PC-3 (cell line): Measurements from ENCODE around the gene BAMBI. TPM values are rescaled to one million over a fixed set of nuclear protein-coding genes. Genes with fewer than 3 reads are reported as not detected.

Experiments
- ATAC-seq: fragments of 200-7000 bp; cut with Tn5 transposase; 2 replicates; pipeline ENCODE4 v1.9.1; 2020; ENCODE audit warnings: mild to moderate bottlenecking, moderate library complexity
- BruUV-seq: library from RNA; stranded (reverse); fragments of 400-500 nt; replicated peaks from 2 replicates; lab custom pipeline; 2021; lab: Mats Ljungman, UMichigan
- CTCF ChIA-PET: fragments of 300-600 bp; sonication (Branson Sonifier 250); formaldehyde crosslinking; loops from one replicate; lab custom pipeline; 2022; ENCODE audit warnings: antibody characterized with exemption; lab: Charles Lee
- POLR2A ChIA-PET: fragments of 300-600 bp; sonication (Branson Sonifier 250); formaldehyde crosslinking; loops from one replicate; lab custom pipeline; 2022; ENCODE audit warnings: antibody characterized with exemption; ENCODE audit not compliant: unreplicated experiment; lab: Charles Lee
- DNase-seq: peaks from one replicate; pipeline ENCODE4 v3.0.0-alpha.2; 2015
- H2AFZ ChIP-seq: fragments of 300-600 bp; sonication (generic); 2 replicates; pipeline ENCODE4 v1.6.0; 2016; ENCODE audit warnings: antibody characterized with exemption, low read length
- H3F3A ChIP-seq: fragments of 300-600 bp; sonication (generic); one replicate; pipeline ENCODE4 v1.6.0; 2017; ENCODE audit warnings: antibody characterized with exemption, low read length, control low read depth, mild to moderate bottlenecking; ENCODE audit not compliant: unreplicated experiment
- H3K27ac ChIP-seq: fragments of 300-600 bp; sonication (generic); 2 replicates; pipeline ENCODE4 v1.5.1; 2016; ENCODE audit warnings: mild to moderate bottlenecking, low read length
- H3K27me3 ChIP-seq: fragments of 300-600 bp; sonication (generic); 2 replicates; pipeline ENCODE4 v1.6.1; 2016; ENCODE audit warnings: low read length, mixed read lengths
- H3K36me3 ChIP-seq: fragments of 300-600 bp; sonication (generic); 2 replicates; pipeline ENCODE4 v1.6.1; 2016; ENCODE audit warnings: low read depth, mixed run types, low read length, mixed read lengths
- H3K4me1 ChIP-seq: fragments of 300-600 bp; sonication (generic); 2 replicates; pipeline ENCODE4 v1.5.1; 2016; ENCODE audit warnings: low read length; ENCODE audit not compliant: insufficient read depth
- H3K4me2 ChIP-seq: fragments of 300-600 bp; sonication (generic); 2 replicates; pipeline ENCODE4 v1.6.0; 2016; ENCODE audit warnings: low read length
- H3K4me3 ChIP-seq: fragments of 300-600 bp; sonication (generic); 2 replicates; pipeline ENCODE4 v1.5.1; 2016; ENCODE audit warnings: mild to moderate bottlenecking, low read length, mixed read lengths
- H3K79me2 ChIP-seq: fragments of 300-600 bp; sonication (generic); 2 replicates; pipeline ENCODE4 v1.6.1; 2017; ENCODE audit warnings: low read length, mixed read lengths
- H3K9ac ChIP-seq: fragments of 300-600 bp; sonication (generic); 2 replicates; pipeline ENCODE4 v1.6.0; 2016; ENCODE audit warnings: mild to moderate bottlenecking, low read length
- H3K9me2 ChIP-seq: fragments of 300-600 bp; sonication (generic); replicated peaks from 2 replicates; pipeline ENCODE4 v1.6.1; 2016; ENCODE audit warnings: mixed run types, low read length, mixed read lengths
- H3K9me3 ChIP-seq: fragments of 300-600 bp; sonication (generic); 2 replicates; pipeline ENCODE4 v1.6.1; 2016; ENCODE audit warnings: low read length, mixed read lengths
- H4K20me1 ChIP-seq: fragments of 300-600 bp; sonication (generic); 2 replicates; pipeline ENCODE4 v1.6.1; 2016; ENCODE audit warnings: low read length, mixed read lengths
- CTCF ChIP-seq: fragments of 300-600 bp; sonication (generic); conservative IDR thresholded peaks from 2 replicates; pipeline ENCODE4 v1.5.1; 2017; ENCODE audit warnings: antibody characterized with exemption, low read depth, mild to moderate bottlenecking, low read length
- EZH2 ChIP-seq: fragments of 300-600 bp; sonication (generic); IDR thresholded peaks from one replicate; pipeline ENCODE4 v1.6.1; 2017; ENCODE audit warnings: antibody characterized with exemption, mild to moderate bottlenecking, low read length; ENCODE audit not compliant: unreplicated experiment
- EZH2phosphoT487 ChIP-seq: fragments of 300-600 bp; sonication (generic); IDR thresholded peaks from 2 replicates; pipeline ENCODE4 v1.6.1; 2018; ENCODE audit warnings: mild to moderate bottlenecking, antibody characterized with exemption, low read length, borderline replicate concordance
- intact Hi-C: fragments of 100-400 bp; cut with micrococcal nuclease; formaldehyde crosslinking; loops from 2 replicates; pipeline ENCODE4 v1.9.0; 2023
- total RNA-seq: library from RNA; depleted of rRNA; stranded (reverse); fragments of >200 nt; gene quantifications from 2 replicates; pipeline ENCODE4 v1.2.3, GENCODE V29; 2014

Gene BAMBI
- total RNA-seq, 1 experiment from 2014 or later: 9.6 TPM

GRCh38 chr10:28678687-28679457 is 1.6 kb downstream of the BAMBI start:
- peak overlapping the region; percentile 68 for H2AFZ ChIP-seq
- POLR2A ChIA-PET: no interaction called here
- no peak; the same call in 1 of the 2 replicates for ATAC-seq
- no peak for TF ChIP-seq CTCF
- TF ChIP-seq EZH2phosphoT487: no peak
- no peak for TF ChIP-seq EZH2
- H4K20me1 ChIP-seq: peaks cover 3% of the 10 kb centered on the region; the same call in 1 of the 2 replicates
- H3K9me3 ChIP-seq: no peaks in the 10 kb centered on the region
- BruUV-seq: TSS peak; percentile 50
- H3K9me2 ChIP-seq: no peaks in the 10 kb centered on the region
- H3K4me1 ChIP-seq: peaks cover 11% of the 10 kb centered on the region
- H3K27ac ChIP-seq: peak overlapping the region; percentile 18
- H3K79me2 ChIP-seq: peaks cover 49% of the 10 kb centered on the region
- peak overlapping the region; percentile 96 for H3K4me3 ChIP-seq
- intact Hi-C loops: loop anchor here (5.0 to 10.0 kb wide), 6 partner anchors 43 to 453 kb away; no protein-coding TSS in a partner anchor
- H3K27me3 ChIP-seq: no peaks in the 10 kb centered on the region
- DNase-seq: peak; percentile 25
- peak overlapping the region; percentile 75 for H3K9ac ChIP-seq
- H3K4me2 ChIP-seq: peak overlapping the region; percentile 97
- CTCF ChIA-PET: no interaction called here
- no peaks in the 10 kb centered on the region for H3F3A ChIP-seq
- peaks cover 4% of the 10 kb centered on the region; the same call in 1 of the 2 replicates for H3K36me3 ChIP-seq

GRCh38 chr10:28679581-28680357 is 2.4 kb downstream of the BAMBI start:
- ChIA-PET CTCF (interaction anchor here (0.6 to 0.7 kb wide), 3 partner anchors 16 to 484 kb away, joined by 3 to 5 read pairs (median 3); no protein-coding TSS in a partner anchor), POLR2A (no interaction called here)
- Histone ChIP-seq H3K4me3 (peak overlapping the region; percentile 96), H4K20me1 (peaks cover 3% of the 10 kb centered on the region; the same call in 1 of the 2 replicates), H3K27ac (peak overlapping the region; percentile 21), H2AFZ (peak overlapping the region; percentile 66; the same call in 1 of the 2 replicates), H3K9ac (peak overlapping the region; percentile 75), H3F3A (no peaks in the 10 kb centered on the region), H3K9me2 (no peaks in the 10 kb centered on the region), H3K27me3 (no peaks in the 10 kb centered on the region), H3K4me2 (peak overlapping the region; percentile 97), H3K36me3 (peaks cover 4% of the 10 kb centered on the region; the same call in 1 of the 2 replicates), H3K9me3 (no peaks in the 10 kb centered on the region), H3K4me1 (peaks cover 16% of the 10 kb centered on the region), H3K79me2 (peaks cover 49% of the 10 kb centered on the region)
- ATAC-seq (0 out of 2 replicates have a peak, but pooled peaks have one; percentile 5), DNase-seq (peak; percentile 50)
- intact Hi-C loops: loop anchor here (2.0 to 10.0 kb wide), 7 partner anchors 43 to 453 kb away; no protein-coding TSS in a partner anchor
- no TSS peak for BruUV-seq
- TF ChIP-seq EZH2: no peak
- TF ChIP-seq EZH2phosphoT487: no peak
- peak; percentile 40; the same call in 1 of the 2 replicates for TF ChIP-seq CTCF
